HCT116 (cell line): ENCODE results near the gene OR6X1. TPM values are rescaled to one million over a fixed set of nuclear protein-coding genes. Genes with fewer than 3 reads are reported as not detected.

ENCODE experiments used
- ATAC-seq: fragments of 200-7000 bp; cut with Tn5 transposase; 2 replicates; pipeline ENCODE4 v1.9.1; 2020; ENCODE audit warnings: mild to moderate bottlenecking, moderate library complexity
- BruUV-seq: library from RNA; stranded (reverse); fragments of 400-500 nt; replicated peaks from 2 replicates; lab custom pipeline; 2021; lab: Mats Ljungman, UMichigan
- CTCF ChIA-PET: fragments of 300-600 bp; sonication (Branson Sonifier 250); formaldehyde crosslinking; loops from one replicate; lab custom pipeline; 2021; ENCODE audit warnings: antibody characterized with exemption; lab: Charles Lee
- POLR2A ChIA-PET: fragments of 300-600, 350-600 bp; sonication (Branson Sonifier 250); formaldehyde crosslinking; loops from one replicate; lab custom pipeline; 2021; ENCODE audit warnings: antibody characterized with exemption; lab: Charles Lee
- RAD21 ChIA-PET, 2 experiments: fragments of 300-600 bp; sonication (Branson Sonifier 250); formaldehyde crosslinking; loops; one replicate each; lab custom pipeline; 2023; ENCODE audit warnings: low total read pairs in 2 of 2; ENCODE audit not compliant: uncharacterized antibody in 2 of 2, unreplicated experiment in 2 of 2, low non-redundant PET in 1 of 2; lab: Charles Lee
- DNase-seq: peaks from one replicate; pipeline ENCODE4 v3.0.0-alpha.2; 2010; ENCODE audit warnings: low read depth, low spot score
- H2AFZ ChIP-seq: fragments of 200-600 bp; shearing (Covaris generic), sonication (generic); 2 replicates; pipeline ENCODE4 v1.6.1; 2017; ENCODE audit warnings: low read depth, mixed run types, mixed read lengths, antibody characterized with exemption, low read length; ENCODE audit not compliant: poor library complexity, severe bottlenecking
- H3K27ac ChIP-seq: 2 replicates; pipeline ENCODE4 v1.5.1; 2012; ENCODE audit warnings: low read depth, low read length
- H3K27me3 ChIP-seq: fragments of 200-600 bp; sonication (generic); 2 replicates; pipeline ENCODE4 v1.6.1; 2016; ENCODE audit warnings: mixed run types, low read length, mixed read lengths; ENCODE audit not compliant: insufficient read depth
- H3K36me3 ChIP-seq, 2 experiments: fragments of 200-500 bp in 1 of 2; fragments of 200-600 bp in 1 of 2; sonication (Bioruptor generic) in 1 of 2; sonication (generic) in 1 of 2; 2 replicates each; pipeline versions ENCODE4 v1.5.1 to v1.6.1; 2014 to 2016; ENCODE audit warnings: low read length in 2 of 2, inconsistent platforms in 1 of 2, mixed read lengths in 1 of 2, mixed run types in 1 of 2; ENCODE audit not compliant: insufficient read depth in 2 of 2, control insufficient read depth in 1 of 2
- H3K4me1 ChIP-seq, 2 experiments: fragments of 200-600 bp in 1 of 2; sonication (generic) in 1 of 2; 2 replicates each; pipeline versions ENCODE4 v1.5.1 to v1.6.1; 2012 to 2017; ENCODE audit warnings: low read length in 2 of 2, inconsistent platforms in 1 of 2, mild to moderate bottlenecking in 1 of 2, mixed read lengths in 1 of 2, mixed run types in 1 of 2, moderate library complexity in 1 of 2; ENCODE audit not compliant: insufficient read depth in 2 of 2, control insufficient read depth in 1 of 2
- H3K4me2 ChIP-seq: fragments of 200-600 bp; sonication (generic); 2 replicates; pipeline ENCODE4 v1.6.1; 2017; ENCODE audit warnings: mixed run types, low read length, mixed read lengths
- H3K4me3 ChIP-seq, 2 experiments: fragments of 200-600 bp in 1 of 2; sonication (generic) in 1 of 2; replicated peaks in 1 of 2; 2 replicates each; pipeline ENCODE4 v1.5.1; 2011 to 2016; ENCODE audit warnings: low read length in 2 of 2, control low read depth in 1 of 2, low read depth in 1 of 2, mild to moderate bottlenecking in 1 of 2, mixed read lengths in 1 of 2, mixed run types in 1 of 2
- H3K79me2 ChIP-seq: fragments of 200-600 bp; sonication (generic); 2 replicates; pipeline ENCODE4 v1.6.1; 2017; ENCODE audit warnings: mild to moderate bottlenecking, mixed run types, low read length, moderate library complexity, mixed read lengths; ENCODE audit not compliant: insufficient read depth
- H3K9ac ChIP-seq: fragments of 200-600 bp; sonication (generic); 2 replicates; pipeline ENCODE4 v1.6.1; 2016; ENCODE audit warnings: low read length, mixed read lengths
- H3K9me2 ChIP-seq: fragments of 200-600 bp; sonication (generic), shearing (Covaris generic); 2 replicates; pipeline ENCODE4 v1.6.1; 2017; ENCODE audit warnings: mixed run types, mild to moderate bottlenecking, moderate library complexity; ENCODE audit not compliant: insufficient read depth
- H3K9me3 ChIP-seq, 2 experiments: fragments of 200-500 bp in 1 of 2; fragments of 200-600 bp in 1 of 2; sonication (Bioruptor generic) in 1 of 2; sonication (generic) in 1 of 2; 2 replicates each; pipeline ENCODE4 v1.6.1; 2014 to 2017; ENCODE audit warnings: low read length in 2 of 2, mixed read lengths in 2 of 2, inconsistent platforms in 1 of 2, low read depth in 1 of 2, mild to moderate bottlenecking in 1 of 2, mixed run types in 1 of 2, moderate library complexity in 1 of 2; ENCODE audit not compliant: control insufficient read depth in 1 of 2, insufficient read depth in 1 of 2
- H4K20me1 ChIP-seq: fragments of 200-600 bp; sonication (generic), shearing (Covaris generic); 2 replicates; pipeline ENCODE4 v1.6.1; 2017; ENCODE audit warnings: mixed run types, mild to moderate bottlenecking, moderate library complexity; ENCODE audit not compliant: insufficient read depth
- CTCF ChIP-seq, 3 experiments: fragments of 200-600 bp in 1 of 3; sonication (generic) in 1 of 3; IDR thresholded peaks in 2 of 3; conservative IDR thresholded peaks in 1 of 3; 2 replicates each; pipeline ENCODE4 v1.5.1; 2012 to 2017; ENCODE audit warnings: low read depth in 2 of 3, low read length in 2 of 3, antibody characterized with exemption in 1 of 3, borderline replicate concordance in 1 of 3, control low read depth in 1 of 3, mild to moderate bottlenecking in 1 of 3, mixed read lengths in 1 of 3, mixed run types in 1 of 3, moderate library complexity in 1 of 3; ENCODE audit not compliant: insufficient read depth in 1 of 3
- ELF1 ChIP-seq: IDR thresholded peaks from 2 replicates; pipeline ENCODE4 v1.6.1; 2012; ENCODE audit warnings: low read depth, borderline replicate concordance
- EZH2 ChIP-seq: fragments of 200-600 bp; sonication (generic); IDR thresholded peaks from 2 replicates; pipeline ENCODE4 v1.6.1; 2017; ENCODE audit warnings: antibody characterized with exemption, mixed run types
- JUND ChIP-seq: IDR thresholded peaks from 2 replicates; pipeline ENCODE4 v1.6.1; 2012
- POLR2A ChIP-seq: IDR thresholded peaks from 2 replicates; pipeline ENCODE4 v1.7.0; 2011; ENCODE audit warnings: borderline replicate concordance; ENCODE audit not compliant: insufficient read depth, insufficient read length; ENCODE audit errors: extremely low read depth
- SRF ChIP-seq: IDR thresholded peaks from 2 replicates; pipeline ENCODE4 v1.6.1; 2012; ENCODE audit warnings: low read depth
- TCF7L2 ChIP-seq: IDR thresholded peaks from 2 replicates; pipeline ENCODE4 v1.7.0; 2011; ENCODE audit warnings: borderline replicate concordance, inconsistent platforms; ENCODE audit not compliant: insufficient read depth, insufficient read length; ENCODE audit errors: extremely low read depth
- ZNF274 ChIP-seq: fragments of 200-500 bp; sonication (Bioruptor generic); IDR thresholded peaks from 2 replicates; pipeline ENCODE4 v1.6.1; 2014; ENCODE audit warnings: mild to moderate bottlenecking, low read depth, low read length, inconsistent platforms
- intact Hi-C: fragments of 100-400 bp; cut with micrococcal nuclease; formaldehyde crosslinking; loops from 2 replicates; pipeline ENCODE4 v1.10.0; 2022
- total RNA-seq: library from RNA; stranded (reverse); gene quantifications from one replicate; pipeline ENCODE4 v1.2.1, GENCODE V29; 2021; ENCODE audit not compliant: unreplicated experiment

Gene OR6X1
- total RNA-seq, 1 experiment from 2014 or later = not detected

GRCh38 chr11:123707206-123707605 lies 47.1 kb downstream of the OR6X1 start:
- Histone ChIP-seq H3K4me2 (no peak overlapping the region), H3K4me3 (no peak overlapping the region), H4K20me1 (no peaks in the 10 kb centered on the region), H3K27ac (no peak overlapping the region), H2AFZ (no peak overlapping the region)
- CTCF ChIA-PET = interaction anchor here (1.0 to 5.2 kb wide), 17 partner anchors 8 to 604 kb away, joined by 3 to 104 read pairs (median 6); partner anchors contain the start of gene SCN3B
- BruUV-seq = no TSS peak
- intact Hi-C loops = loop anchor here (1.0 to 10.0 kb wide), 3 partner anchors 66 to 192 kb away; no protein-coding TSS in a partner anchor
- TF ChIP-seq POLR2A (no peak), JUND (no peak), SRF (no peak), TCF7L2 (no peak), ELF1 (no peak), EZH2 (no peak), ZNF274 (no peak), CTCF (IDR thresholded peaks at IDR 0.05 in 2 of 3, conservative IDR thresholded peaks at IDR 0.05 in 1 of 3; ENCODE audit: borderline replicate concordance in 1 of 3, insufficient read depth in 1 of 3, low read depth in 2 of 3, low read length in 2 of 3) (no peak)
- TF ChIP-seq, all 23 proteins: peak for 0
- no peaks in the 10 kb centered on the region for H3K9me3 ChIP-seq
- ChIA-PET RAD21 (interaction anchor here (0.5 to 1.6 kb wide), 4 partner anchors 66 to 127 kb away, joined by 3 to 7 read pairs (median 6); no protein-coding TSS in a partner anchor), POLR2A (interaction anchor here (2.2 kb wide), 1 partner anchor 66 kb away, joined by 9 read pairs; no protein-coding TSS in a partner anchor)
- no peaks in the 10 kb centered on the region for H3K36me3 ChIP-seq
- H3K27me3 ChIP-seq = peaks cover 6% of the 10 kb centered on the region; the same call in 1 of the 2 replicates
- ATAC-seq (0 out of 2 replicates have a peak, but pooled peaks have one; percentile 8), DNase-seq (no peak)
- H3K9me2 ChIP-seq = no peaks in the 10 kb centered on the region
- no peak overlapping the region for H3K9ac ChIP-seq
- no peaks in the 10 kb centered on the region for H3K79me2 ChIP-seq
- H3K4me1 ChIP-seq = no peaks in the 10 kb centered on the region
